ENCODE measurements around the gene OR10G3.

Gene OR10G3

DNA sequence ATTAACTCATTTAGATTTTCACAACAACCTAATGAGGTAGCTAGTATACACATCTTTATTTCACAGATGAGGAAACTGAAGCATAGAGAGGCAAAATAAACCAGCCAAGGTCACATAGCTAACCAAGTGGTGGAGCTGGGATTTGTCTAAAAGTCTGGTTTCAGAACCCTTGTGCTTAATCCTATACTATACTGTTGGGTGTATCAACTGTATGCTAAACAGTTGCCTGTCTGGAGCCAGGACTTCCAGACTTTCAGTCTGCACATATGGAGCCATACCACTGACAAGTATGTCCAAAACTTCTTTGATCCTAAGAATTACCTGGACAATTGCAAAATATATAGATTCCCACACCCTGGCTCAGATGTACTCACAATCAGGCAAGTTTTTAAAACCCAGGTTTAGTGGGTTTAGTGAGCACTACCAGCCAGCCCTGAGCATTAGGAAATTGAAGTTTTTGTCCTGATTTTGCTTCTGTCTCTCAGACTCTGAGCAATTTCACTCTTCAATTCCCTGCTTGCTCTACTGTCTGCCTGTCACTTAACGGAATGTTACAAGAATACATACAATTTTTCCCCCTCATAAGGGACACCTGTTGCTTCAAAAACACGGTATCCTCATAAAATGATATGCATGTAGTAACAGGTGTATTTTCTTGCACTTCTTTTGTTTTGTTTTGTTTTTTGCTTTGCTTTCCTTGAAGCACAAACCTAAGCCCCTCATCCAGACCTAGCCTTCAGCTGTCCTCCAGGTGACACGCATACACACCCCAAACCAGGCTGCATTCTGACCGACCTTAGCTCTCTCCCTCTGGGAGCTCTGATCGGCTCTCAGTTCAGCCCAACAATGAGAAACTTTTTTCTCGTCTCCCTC lies 44.1 kb downstream of the OR10G3 start:
- DNase-seq, result no peak

DNA sequence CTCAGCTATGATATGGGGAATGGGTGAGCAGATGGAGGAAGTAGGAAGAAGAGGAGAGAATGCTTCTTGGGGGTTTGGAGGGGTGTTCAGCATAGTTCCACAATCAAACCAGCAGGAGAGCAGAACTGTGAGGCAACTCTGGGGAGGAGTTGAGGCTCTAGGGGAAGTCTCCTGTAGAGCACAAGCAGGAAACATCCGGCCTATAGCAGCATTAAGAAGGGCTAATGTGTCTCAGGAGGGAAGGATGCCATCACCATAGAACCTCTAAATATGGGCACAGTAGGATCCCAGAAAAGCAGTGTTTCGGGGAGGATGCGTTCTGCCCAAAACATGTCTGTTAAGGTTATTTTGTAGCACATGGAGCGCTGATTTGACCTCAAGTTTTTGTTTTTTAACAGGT lies 45.3 kb downstream of the OR10G3 start:
- DNase-seq, result no peak

DNA sequence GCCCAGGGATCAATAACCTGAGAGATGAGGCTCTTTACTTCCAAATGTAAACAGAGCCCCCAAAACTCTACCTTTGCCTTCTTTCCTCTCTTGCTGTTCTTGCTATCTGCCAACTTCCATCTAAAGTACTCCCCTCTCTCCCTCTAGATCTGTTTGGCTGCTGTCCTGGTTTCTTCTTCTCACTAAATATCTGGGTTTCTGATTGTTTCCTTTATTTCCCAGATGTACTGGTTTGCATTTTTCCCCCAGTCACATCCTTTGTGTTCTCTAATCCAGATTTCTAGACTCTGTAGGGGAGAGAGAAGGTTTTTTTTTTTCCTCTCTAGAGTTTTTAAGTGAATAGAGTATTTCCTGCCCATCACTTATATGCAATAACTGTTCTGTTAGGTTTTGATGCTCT lies 46.6 kb downstream of the OR10G3 start:
- DNase-seq, result no peak

DNA sequence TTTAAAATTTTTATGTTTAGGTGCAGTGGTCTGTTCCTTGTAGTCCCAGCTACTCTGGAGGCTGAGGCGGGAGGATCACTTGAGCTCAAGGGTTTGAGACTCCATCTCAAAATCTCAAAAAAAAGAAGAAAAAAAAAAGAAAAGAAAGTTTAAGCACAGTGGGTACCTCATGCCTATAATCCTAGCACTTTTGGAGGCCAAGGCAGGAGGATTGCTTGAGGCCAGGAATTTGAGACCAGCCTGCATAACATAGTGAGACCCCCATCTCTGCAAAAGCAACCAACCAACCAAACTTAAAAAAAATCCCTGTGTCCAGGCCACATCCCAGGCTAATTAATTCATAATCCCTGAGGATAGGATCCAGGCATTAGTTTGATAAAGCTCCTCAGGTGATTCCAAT lies 50.4 kb downstream of the OR10G3 start:
- no peak for DNase-seq

DNA sequence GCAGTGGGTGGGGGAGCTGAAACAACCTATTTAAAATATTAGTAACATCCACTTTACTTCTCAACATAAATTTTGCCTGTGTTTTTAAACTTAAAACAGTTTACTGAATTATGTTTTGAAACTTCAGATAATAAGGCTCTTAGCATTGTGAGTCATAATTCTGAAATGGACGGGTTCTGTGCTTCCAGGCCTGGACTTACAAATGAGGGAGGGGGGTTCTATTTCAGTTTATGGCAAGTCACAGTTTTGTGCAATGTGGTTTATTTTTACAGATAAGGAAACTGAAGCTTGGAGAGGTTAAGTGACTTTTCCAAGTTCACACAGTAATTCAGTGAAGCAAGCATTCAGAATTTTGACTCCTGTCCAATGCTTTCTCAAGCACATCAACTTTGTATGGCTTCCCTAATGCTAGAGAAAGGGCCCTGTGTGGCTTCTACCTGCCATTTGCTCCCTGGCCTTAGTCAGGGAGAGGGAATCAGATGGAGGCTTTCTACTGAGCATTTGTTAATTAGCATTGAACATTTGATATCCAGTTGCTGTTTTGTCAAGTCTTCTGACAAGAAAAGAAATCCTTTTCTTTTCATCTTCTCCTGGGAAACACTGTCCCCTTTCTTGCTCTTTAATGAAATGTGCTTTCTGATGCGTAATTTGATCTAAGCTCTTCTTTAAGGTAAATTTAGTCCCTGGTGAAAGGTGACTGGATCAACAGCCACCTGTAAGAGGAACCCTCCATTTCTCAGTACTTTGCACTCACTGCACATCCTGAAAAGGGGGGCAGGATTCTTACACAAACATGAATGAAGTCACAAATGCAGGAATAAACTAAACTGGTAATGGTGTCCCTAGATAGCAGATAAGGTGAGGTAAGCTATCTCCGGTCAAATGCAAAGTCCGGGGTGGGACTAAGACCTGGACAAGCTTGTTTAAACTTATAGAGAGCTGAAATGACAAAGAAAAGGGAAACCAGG lies 51.2 kb downstream of the OR10G3 start:
- no peak for DNase-seq

DNA sequence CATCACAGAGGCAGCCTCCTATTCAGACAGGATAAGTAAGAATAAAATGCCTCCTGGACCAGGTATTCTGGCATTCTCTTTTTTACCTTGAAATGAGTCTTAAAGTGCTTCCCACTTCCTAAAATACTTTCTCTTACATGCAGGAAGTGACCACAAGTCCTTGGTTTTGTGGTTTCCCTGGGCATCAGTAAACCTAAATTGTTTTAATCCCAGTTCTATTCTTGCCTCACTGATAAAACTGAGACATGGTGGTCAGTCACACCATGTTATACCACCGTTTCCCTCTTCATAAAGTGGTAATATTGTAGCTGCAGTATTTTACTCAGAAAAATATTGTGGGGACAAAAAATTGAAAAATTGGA lies 52.6 kb downstream of the OR10G3 start:
- DNase-seq, result no peak

DNA sequence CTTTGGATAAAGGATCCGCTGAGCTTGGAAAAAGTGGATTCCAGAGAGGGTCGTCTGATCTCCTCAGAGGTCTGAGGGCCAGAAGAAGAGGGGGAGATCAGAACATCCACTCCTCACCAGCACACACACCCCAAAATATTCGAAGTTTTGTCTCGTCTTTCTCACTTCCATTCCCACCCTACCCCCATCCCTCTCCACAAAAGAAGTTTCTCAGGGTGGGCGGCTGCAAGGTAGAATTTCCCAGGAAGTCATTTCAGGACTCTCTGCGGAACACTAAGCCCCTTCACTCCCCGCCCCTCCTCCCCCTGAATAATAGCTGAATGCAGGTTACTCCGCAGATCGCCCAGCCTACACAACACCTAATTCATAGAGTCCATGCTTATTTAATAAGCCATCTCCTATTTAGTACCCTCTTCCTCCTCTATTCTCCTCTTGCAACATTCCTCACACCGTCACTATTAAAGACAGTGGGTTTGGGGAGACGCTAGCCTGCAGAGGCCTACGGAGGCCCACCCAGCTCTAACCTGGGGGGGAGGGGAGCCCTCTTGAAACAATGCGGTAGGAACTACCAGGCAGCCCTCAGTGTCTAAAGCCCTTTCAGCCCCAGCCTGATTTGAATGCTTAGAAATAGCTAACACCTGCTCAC lies 53.1 kb downstream of the OR10G3 start:
- no peak for DNase-seq

DNA sequence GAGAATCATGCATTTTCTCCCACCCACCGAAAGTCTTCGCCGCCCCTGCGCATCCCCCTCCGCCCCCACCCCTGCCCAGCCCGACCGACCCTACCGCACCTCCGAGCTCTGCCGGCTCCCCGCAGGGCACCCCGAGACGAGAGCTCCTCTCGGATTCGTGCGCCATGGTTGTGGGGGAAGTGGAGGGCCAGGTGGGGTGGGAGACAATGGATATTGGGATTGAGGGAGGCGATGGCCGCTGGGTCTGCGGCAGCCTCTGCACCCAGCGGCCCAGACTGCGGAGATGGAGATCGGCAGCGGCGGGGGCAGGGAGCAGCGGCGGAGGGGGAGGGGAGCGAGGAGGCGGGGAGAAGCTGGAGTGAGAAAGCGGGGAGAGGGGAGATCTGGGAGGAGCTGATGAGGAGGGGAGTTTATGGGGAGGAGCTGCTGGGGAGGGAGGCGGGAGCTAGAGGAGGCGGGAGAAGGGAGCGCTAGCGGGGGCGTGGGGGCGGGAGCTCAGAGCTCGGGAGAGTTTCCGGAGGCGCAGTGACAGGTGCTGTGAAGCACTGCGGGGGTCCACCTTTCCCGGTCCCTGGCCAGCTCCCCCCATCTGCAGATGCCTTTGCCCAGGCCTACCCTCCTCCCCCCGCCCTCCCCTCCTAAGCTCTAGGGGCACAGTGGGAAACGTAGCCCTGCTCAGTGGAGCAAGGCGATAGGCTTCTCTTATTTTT lies 53.8 kb downstream of the OR10G3 start, which contains the start of gene SALL2:
Gene SALL2, minus strand, starts transcription at position 385 of the 710 bp plus-strand sequence. Its CDS starts 219 bp downstream, at position 166.
- peak; percentile 78 to 82 for DNase-seq

DNA sequence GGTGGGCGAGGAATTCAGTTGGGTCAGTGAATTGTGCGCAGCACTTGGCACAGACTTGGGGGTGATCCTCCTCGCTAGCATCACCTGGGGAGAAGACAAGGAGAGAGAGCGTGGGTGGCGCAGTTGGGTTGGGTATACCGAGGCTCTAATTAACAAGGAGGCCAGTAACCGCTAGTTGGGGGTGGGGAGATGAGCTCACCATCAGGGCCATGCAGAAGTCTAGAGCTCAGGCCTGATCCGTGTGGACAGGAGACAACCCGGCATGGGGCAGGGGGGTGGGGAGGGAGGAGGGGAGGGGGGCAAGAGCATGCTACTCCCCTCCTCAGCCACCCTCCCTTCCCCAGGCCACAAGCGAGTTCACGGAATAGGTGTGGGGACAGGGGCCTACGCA lies 54.3 kb downstream of the OR10G3 start:
- DNase-seq, result no peak

DNA sequence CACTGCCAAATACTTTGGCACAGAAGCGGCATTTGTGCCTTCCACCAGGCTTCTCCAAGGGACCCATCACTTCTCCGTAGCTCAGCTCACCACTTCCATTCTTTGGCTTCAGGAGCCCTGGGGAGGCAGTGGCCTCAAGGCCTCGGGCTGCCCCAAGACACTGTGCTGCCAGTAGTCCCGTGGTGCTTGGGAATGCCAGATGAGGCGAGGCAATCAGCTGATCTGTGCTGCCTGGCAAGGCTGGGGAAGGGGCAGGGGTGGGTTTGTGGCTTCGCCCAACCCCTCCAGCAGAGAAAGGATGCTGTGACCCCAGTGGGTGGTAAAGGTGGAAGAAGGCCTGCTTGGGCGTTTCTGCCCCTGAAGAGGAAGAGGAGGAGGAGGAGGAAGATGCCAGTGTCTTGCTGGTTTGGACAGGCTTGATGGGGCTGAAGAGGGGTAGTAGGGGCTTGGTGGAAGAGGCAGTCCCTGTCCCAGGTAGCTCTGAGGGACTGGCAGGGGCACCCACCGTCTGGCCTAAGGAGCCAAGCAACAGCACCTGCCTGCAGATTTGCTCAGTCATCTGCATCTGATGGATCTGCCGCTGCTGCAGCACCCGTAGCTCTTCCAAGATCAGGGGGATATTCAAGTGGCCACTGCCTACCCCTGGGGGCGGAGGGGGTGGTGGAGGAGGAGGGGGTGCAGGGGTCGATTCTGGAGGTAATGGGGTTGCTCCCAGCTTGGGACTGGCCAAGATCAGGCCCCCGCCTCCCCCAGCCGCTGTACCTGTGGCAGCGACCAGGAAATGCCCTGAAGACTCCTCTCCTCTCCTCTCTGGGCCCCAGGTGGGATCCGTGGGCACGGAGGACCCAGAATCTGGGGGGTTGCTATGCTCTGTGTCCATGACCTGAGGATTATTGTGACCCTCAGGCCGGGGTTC lies 55.0 kb downstream of the OR10G3 start:
- DNase-seq, result no peak

DNA sequence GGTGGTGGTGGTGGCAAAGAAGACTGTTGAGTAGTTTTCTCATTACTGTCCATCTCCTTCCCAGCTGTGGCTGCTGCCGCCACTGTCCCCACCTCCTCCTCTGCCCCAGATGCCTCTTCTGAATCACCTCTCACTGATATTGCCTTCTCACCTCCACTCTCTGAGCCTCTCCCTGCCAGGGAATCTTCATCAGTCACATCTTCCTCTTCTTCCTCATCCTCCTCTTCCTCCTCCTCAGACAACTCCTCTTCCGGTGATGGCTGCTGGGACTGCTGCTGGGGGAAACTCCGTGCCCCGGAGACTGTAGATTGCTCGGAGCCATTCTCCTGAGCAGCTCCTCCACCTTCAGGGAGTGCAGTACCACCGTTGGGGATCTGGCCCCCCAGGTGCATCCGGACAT lies 56.7 kb downstream of the OR10G3 start:
- DNase-seq, result no peak

DNA sequence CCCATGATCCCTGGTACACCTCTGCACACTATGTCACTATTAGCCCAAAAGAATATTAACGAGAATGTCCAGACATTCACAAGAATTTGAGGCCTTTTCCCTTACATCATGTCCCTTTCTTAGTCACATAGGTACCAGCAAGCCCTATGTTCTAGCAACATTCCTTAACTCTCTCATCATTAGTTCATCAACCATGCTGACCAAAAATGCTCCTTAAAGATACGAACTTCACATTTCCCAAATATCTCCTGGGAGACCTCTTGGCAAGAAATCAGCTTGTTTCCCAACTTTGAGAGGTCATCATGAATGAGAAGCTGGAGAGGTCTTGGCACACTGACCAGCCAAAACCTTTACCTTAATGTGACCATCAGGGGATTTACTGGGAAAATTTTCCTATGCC lies 58.4 kb downstream of the OR10G3 start:
- no peak for DNase-seq

DNA sequence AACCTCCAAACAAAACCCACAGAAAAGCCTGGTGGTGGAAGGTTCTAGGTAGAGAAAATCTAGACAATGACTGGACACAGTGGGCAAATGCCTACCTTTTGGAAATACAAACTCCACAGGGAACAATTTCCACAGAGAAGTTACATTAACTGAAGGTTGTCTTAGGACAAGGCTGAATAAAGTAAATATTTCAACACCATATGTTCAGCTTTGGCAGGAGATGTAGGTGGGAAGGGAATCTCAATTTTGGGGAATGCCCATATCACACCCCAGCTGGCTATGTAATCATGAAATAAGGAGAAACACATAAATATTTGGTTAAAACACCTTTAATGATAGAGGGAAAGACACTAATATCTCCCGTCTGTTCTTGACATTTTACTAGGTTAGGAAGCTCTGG lies 59.1 kb downstream of the OR10G3 start:
- DNase-seq, result no peak

DNA sequence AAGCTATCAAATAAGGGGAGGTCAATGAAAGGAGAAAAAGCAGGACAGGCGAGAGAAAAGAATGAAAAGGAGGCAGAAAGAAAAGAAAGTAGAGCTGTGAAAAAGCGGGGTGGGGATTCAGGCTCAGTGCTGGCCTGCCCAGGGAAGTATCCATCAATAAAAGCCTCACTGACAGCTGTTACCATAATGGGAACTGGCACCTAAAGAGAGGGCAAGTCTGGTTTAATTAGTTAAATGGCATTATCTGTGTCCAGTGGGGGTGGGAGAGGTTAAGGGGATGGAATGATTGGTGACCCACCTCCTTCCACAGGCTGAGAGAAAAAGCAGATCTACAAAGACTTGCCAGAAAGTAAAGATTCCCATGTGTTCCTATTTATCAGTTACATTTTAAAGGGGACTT lies 61.2 kb downstream of the OR10G3 start:
- no peak for DNase-seq
